Measurements from ENCODE around the gene HOXA2. TPM values are rescaled to one million over a fixed set of nuclear protein-coding genes. Genes with fewer than 3 reads are reported as not detected.

HOXA2 gene
- total RNA-seq, 1 experiment from 2014 or later: not detected

- CTCF ChIA-PET: no interaction called here
- Histone ChIP-seq H3K4me3 (ENCODE audit: low read depth, low read length, poor library complexity, severe bottlenecking) (no peak overlapping the region), H3K36me3 (ENCODE audit: insufficient read depth, low read length, poor library complexity, severe bottlenecking) (no peaks in the 10 kb centered on the region), H3K4me1 (ENCODE audit: insufficient read depth, low read length, poor library complexity, severe bottlenecking) (no peaks in the 10 kb centered on the region), H3K27me3 (replicated peaks; ENCODE audit: insufficient read depth, low read depth, low read length, poor library complexity) (no peaks in the 10 kb centered on the region), H3K27ac (ENCODE audit: low read depth, low read length, poor library complexity, severe bottlenecking) (no peak overlapping the region), H3K9me3 (ENCODE audit: low read depth, low read length, poor library complexity, severe bottlenecking) (no peaks in the 10 kb centered on the region)
- DNase-seq (ENCODE audit: low spot score): no peak
- TF ChIP-seq, protein P1, sequence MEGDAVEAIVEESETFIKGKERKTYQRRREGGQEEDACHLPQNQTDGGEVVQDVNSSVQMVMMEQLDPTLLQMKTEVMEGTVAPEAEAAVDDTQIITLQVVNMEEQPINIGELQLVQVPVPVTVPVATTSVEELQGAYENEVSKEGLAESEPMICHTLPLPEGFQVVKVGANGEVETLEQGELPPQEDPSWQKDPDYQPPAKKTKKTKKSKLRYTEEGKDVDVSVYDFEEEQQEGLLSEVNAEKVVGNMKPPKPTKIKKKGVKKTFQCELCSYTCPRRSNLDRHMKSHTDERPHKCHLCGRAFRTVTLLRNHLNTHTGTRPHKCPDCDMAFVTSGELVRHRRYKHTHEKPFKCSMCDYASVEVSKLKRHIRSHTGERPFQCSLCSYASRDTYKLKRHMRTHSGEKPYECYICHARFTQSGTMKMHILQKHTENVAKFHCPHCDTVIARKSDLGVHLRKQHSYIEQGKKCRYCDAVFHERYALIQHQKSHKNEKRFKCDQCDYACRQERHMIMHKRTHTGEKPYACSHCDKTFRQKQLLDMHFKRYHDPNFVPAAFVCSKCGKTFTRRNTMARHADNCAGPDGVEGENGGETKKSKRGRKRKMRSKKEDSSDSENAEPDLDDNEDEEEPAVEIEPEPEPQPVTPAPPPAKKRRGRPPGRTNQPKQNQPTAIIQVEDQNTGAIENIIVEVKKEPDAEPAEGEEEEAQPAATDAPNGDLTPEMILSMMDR (conservative IDR thresholded peaks at IDR 0.05; ENCODE audit: low read depth, low read length): no peak
- TF ChIP-seq EZH2 (IDR thresholded peaks at IDR 0.05; ENCODE audit: borderline replicate concordance, low read depth, low read length, poor library complexity, severe bottlenecking): no peak
- no TSS peak for BruUV-seq (replicated peaks)
- POLR2A ChIA-PET (ENCODE audit: low non-redundant PET): no interaction called here
- intact Hi-C loops (cut with micrococcal nuclease; ENCODE audit: unreplicated experiment): no loop called here
Observed at GRCh38 chr7:27071622-27072390, 30.7 kb downstream of the HOXA2 start.

GRCh38 chr7:27068259-27068658 is 34.2 kb downstream of the HOXA2 start:
- TF ChIP-seq, protein P1 (conservative IDR thresholded peaks at IDR 0.05; ENCODE audit: low read depth, low read length): no peak
- TF ChIP-seq EZH2 (IDR thresholded peaks at IDR 0.05; ENCODE audit: borderline replicate concordance, low read depth, low read length, poor library complexity, severe bottlenecking): no peak
- no TSS peak for BruUV-seq (replicated peaks)
- H3K9me3 ChIP-seq (ENCODE audit: low read depth, low read length, poor library complexity, severe bottlenecking): no peaks in the 10 kb centered on the region
- H3K27me3 ChIP-seq (replicated peaks; ENCODE audit: insufficient read depth, low read depth, low read length, poor library complexity): no peaks in the 10 kb centered on the region
- DNase-seq (ENCODE audit: low spot score): no peak
- no peak overlapping the region for H3K4me3 ChIP-seq (ENCODE audit: low read depth, low read length, poor library complexity, severe bottlenecking)
- H3K27ac ChIP-seq (ENCODE audit: low read depth, low read length, poor library complexity, severe bottlenecking): no peak overlapping the region
- H3K36me3 ChIP-seq (ENCODE audit: insufficient read depth, low read length, poor library complexity, severe bottlenecking): no peaks in the 10 kb centered on the region
- CTCF ChIA-PET: no interaction called here
- intact Hi-C loops (cut with micrococcal nuclease; ENCODE audit: unreplicated experiment): no loop called here
- H3K4me1 ChIP-seq (ENCODE audit: insufficient read depth, low read length, poor library complexity, severe bottlenecking): no peaks in the 10 kb centered on the region
- POLR2A ChIA-PET (ENCODE audit: low non-redundant PET): no interaction called here

DNA sequence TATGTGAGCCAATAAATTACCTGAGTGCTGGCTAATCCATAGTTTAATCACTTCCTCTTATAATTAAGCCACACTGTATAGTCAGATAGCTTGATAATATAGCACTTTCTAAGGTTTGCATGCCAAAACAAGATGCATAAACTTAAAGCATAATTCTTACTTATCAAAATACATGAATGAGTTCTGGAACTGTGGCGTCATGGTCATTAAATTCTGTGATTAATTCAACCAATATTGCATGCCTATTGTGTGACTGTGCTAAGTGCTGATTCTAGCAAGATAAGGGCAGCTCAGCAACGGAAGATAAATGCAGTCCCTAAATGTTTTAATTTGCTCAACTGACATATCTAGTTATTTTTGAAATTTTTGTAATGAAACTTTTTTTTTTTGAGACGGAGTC is 36.3 kb downstream of the HOXA2 start:
- Histone ChIP-seq H3K4me3 (ENCODE audit: low read depth, low read length, poor library complexity, severe bottlenecking) (no peak overlapping the region), H3K27ac (ENCODE audit: low read depth, low read length, poor library complexity, severe bottlenecking) (no peak overlapping the region), H3K9me3 (ENCODE audit: low read depth, low read length, poor library complexity, severe bottlenecking) (no peaks in the 10 kb centered on the region), H3K27me3 (replicated peaks; ENCODE audit: insufficient read depth, low read depth, low read length, poor library complexity) (peaks cover under 1% of the 10 kb centered on the region), H3K4me1 (ENCODE audit: insufficient read depth, low read length, poor library complexity, severe bottlenecking) (no peaks in the 10 kb centered on the region), H3K36me3 (ENCODE audit: insufficient read depth, low read length, poor library complexity, severe bottlenecking) (no peaks in the 10 kb centered on the region)
- POLR2A ChIA-PET (ENCODE audit: low non-redundant PET): no interaction called here
- TF ChIP-seq, protein P1 (conservative IDR thresholded peaks at IDR 0.05; ENCODE audit: low read depth, low read length): no peak
- no peak for TF ChIP-seq EZH2 (IDR thresholded peaks at IDR 0.05; ENCODE audit: borderline replicate concordance, low read depth, low read length, poor library complexity, severe bottlenecking)
- BruUV-seq (replicated peaks): no TSS peak
- CTCF ChIA-PET: no interaction called here
- peak; percentile 2 for DNase-seq (ENCODE audit: low spot score)
- intact Hi-C loops (cut with micrococcal nuclease; ENCODE audit: unreplicated experiment): no loop called here
